ENCODE results near the gene RGS12.

The RGS12 gene

DNA sequence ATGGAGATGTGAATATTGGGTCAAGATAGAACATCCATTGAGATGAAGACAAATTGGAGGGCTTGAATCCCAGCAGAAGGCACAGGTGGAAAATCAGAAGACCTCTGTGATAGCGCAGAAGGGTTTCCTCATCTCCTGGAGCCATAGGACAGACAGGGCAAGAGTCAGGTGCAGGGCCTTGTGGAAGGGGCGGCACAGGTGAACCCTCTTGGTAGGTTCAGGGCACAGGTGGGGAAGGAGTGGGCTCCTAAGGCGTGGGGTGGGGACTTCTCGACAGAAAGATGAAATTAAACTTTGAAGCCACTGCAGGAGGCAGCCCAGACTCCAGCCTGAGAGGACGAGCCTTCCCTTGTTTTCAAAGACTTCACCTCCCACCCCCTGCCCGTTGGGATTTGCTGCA is 9.3 kb upstream of the RGS12 start:
- no peak for DNase-seq (ENCODE audit: low read depth)
- TF ChIP-seq CTCF (IDR thresholded peaks at IDR 0.05; ENCODE audit: control insufficient read depth, extremely low read depth, insufficient read depth): no peak
- no peak overlapping the region for H3K4me3 ChIP-seq (ENCODE audit: low read depth, low read length)

DNA sequence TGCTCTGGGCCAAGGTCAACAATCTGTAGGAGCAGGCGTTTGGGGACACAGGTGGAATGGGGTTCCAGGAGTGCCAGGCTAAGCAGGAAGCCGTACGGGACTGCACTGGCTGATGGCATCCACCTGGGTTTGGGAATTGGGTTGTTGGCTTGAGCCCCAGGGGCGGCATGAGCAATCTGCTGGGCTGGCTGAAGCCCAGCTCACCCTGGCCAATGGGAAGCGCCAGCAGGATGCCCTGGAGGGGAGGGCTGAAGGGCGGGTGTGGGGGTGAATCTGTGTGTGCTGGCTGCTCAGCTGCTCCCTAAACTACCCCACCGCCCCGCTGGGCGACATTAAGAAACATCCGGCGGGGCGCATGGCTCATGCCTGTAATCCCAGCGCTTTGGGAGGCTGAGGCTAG is 8.9 kb upstream of the RGS12 start:
- no peak for DNase-seq (ENCODE audit: low read depth)
- no peak overlapping the region for H3K4me3 ChIP-seq (ENCODE audit: low read depth, low read length)
- no peak for TF ChIP-seq CTCF (IDR thresholded peaks at IDR 0.05; ENCODE audit: control insufficient read depth, extremely low read depth, insufficient read depth)

DNA sequence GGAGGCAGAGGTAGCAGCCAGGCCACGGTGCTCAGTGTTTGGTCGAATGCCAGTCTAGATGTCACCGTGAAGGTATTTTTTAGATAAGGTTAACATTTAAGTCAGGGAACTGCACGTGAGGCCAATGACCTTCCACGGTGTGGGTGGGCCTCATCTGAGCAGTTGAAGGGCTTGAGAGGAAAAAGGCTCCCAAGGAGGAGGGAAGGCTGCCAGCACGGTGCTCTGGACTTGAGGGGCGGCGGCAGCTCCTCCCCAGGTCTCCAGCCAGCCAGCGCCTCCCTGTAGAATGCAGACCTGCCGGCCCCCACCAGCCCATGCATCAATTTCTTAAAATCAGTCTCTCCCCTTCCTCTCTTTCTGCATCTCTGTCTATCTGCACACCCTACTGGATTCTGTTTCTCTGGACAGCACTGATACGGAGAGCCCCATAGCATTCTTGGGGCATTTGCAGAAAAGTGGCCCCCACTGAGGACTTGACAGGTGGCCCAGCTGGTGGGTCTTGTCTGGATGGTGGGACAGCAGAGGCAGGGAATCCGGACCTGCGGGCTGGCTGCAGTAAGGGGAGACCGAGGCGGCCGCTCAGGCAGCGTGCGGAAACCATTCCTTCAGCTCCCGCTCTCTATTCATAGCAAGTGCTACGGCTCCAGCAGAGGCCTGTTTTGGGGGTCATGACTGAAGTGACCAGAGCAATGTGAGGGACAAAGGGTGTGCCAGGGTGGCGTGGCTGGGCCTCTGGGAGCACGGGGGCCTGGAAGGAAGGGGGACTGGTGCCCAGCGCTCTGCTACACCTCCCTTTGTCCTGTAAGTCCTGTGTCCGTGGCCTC is 7.9 kb upstream of the RGS12 start:
- no peak for DNase-seq (ENCODE audit: low read depth)
- no peak overlapping the region for H3K4me3 ChIP-seq (ENCODE audit: low read depth, low read length)
- no peak for TF ChIP-seq CTCF (IDR thresholded peaks at IDR 0.05; ENCODE audit: control insufficient read depth, extremely low read depth, insufficient read depth)

- TF ChIP-seq CTCF (IDR thresholded peaks at IDR 0.05; ENCODE audit: control insufficient read depth, extremely low read depth, insufficient read depth): no peak
- no peak overlapping the region for H3K4me3 ChIP-seq (ENCODE audit: low read depth, low read length)
- DNase-seq (ENCODE audit: low read depth): no peak
These were observed 7.1 kb upstream of the RGS12 start for GRCh38 chr4:3285558-3286334.

GRCh38 chr4:3286335-3287175 is 6.3 kb upstream of the RGS12 start:
- no peak overlapping the region for H3K4me3 ChIP-seq (ENCODE audit: low read depth, low read length)
- no peak for DNase-seq (ENCODE audit: low read depth)
- TF ChIP-seq CTCF (IDR thresholded peaks at IDR 0.05; ENCODE audit: control insufficient read depth, extremely low read depth, insufficient read depth): no peak

GRCh38 chr4:3287271-3287971 is 5.4 kb upstream of the RGS12 start:
- TF ChIP-seq CTCF (IDR thresholded peaks at IDR 0.05; ENCODE audit: control insufficient read depth, extremely low read depth, insufficient read depth): no peak
- no peak overlapping the region for H3K4me3 ChIP-seq (ENCODE audit: low read depth, low read length)
- no peak for DNase-seq (ENCODE audit: low read depth)

All from LNCaP clone FGC (cell line).